Ishikawa (cell line): ENCODE data around the gene RAPGEF5.

Source experiments
- CEBPB ChIP-seq: IDR thresholded peaks from 2 replicates; pipeline ENCODE4 v1.6.1; 2012
- EP300 ChIP-seq: IDR thresholded peaks from 2 replicates; pipeline ENCODE4 v1.6.1; 2012; ENCODE audit warnings: borderline replicate concordance
- NFIC ChIP-seq: IDR thresholded peaks from 2 replicates; pipeline ENCODE4 v1.6.1; 2012

- TF ChIP-seq CEBPB = no peak
- no peak for TF ChIP-seq EP300
- TF ChIP-seq NFIC = no peak
These were observed 37.2 kb downstream of the RAPGEF5 start for GRCh38 chr7:22319424-22320403.
